ENCODE data around the gene CNTNAP2.
"Not testable (repeated sequence)": the region's sequence is repeated elsewhere in the genome, so short reads cannot be mapped to it uniquely, and the experiment has no call there.

The CNTNAP2 gene

GRCh38 chr7:147079083-147079482, 962.5 kb downstream of the CNTNAP2 start:
- H3K27me3 Mint-ChIP-seq (ENCODE audit: low read depth) = no peaks in the 10 kb centered on the region
- H3K4me3 Mint-ChIP-seq = no peak overlapping the region
- H3K36me3 Mint-ChIP-seq (ENCODE audit: low read depth) = no peaks in the 10 kb centered on the region
- H3K4me1 Mint-ChIP-seq (ENCODE audit: low read depth) = no peaks in the 10 kb centered on the region
- peaks cover 15% of the 10 kb centered on the region for H3K9me3 Mint-ChIP-seq
- DNase-seq (ENCODE audit: low spot score) = no peak
- H3K27ac Mint-ChIP-seq = no peak overlapping the region

- Mint-ChIP-seq H3K27ac (no peak overlapping the region), H3K36me3 (ENCODE audit: low read depth) (no peaks in the 10 kb centered on the region), H3K9me3 (peaks cover 12% of the 10 kb centered on the region), H3K27me3 (ENCODE audit: low read depth) (no peaks in the 10 kb centered on the region), H3K4me1 (ENCODE audit: low read depth) (no peaks in the 10 kb centered on the region), H3K4me3 (no peak overlapping the region)
- no peak for DNase-seq (ENCODE audit: low spot score)
These were observed 963.4 kb downstream of the CNTNAP2 start for GRCh38 chr7:147079921-147080420.

- Mint-ChIP-seq H3K9me3 (peaks cover 18% of the 10 kb centered on the region), H3K27ac (no peak overlapping the region), H3K4me3 (no peak overlapping the region), H3K36me3 (ENCODE audit: low read depth) (no peaks in the 10 kb centered on the region), H3K27me3 (ENCODE audit: low read depth) (no peaks in the 10 kb centered on the region), H3K4me1 (ENCODE audit: low read depth) (no peaks in the 10 kb centered on the region)
- no peak for DNase-seq (ENCODE audit: low spot score)
These were observed 964.5 kb downstream of the CNTNAP2 start for GRCh38 chr7:147081117-147081516.

GRCh38 chr7:147089051-147089461, 972.5 kb downstream of the CNTNAP2 start:
- H3K36me3 Mint-ChIP-seq (ENCODE audit: low read depth) = no peaks in the 10 kb centered on the region
- peaks cover 24% of the 10 kb centered on the region for H3K9me3 Mint-ChIP-seq
- H3K4me3 Mint-ChIP-seq = no peak overlapping the region
- no peak for DNase-seq (ENCODE audit: low spot score)
- no peaks in the 10 kb centered on the region for H3K4me1 Mint-ChIP-seq (ENCODE audit: low read depth)
- H3K27me3 Mint-ChIP-seq (ENCODE audit: low read depth) = no peaks in the 10 kb centered on the region
- no peak overlapping the region for H3K27ac Mint-ChIP-seq

GRCh38 chr7:147089608-147090007, 973.0 kb downstream of the CNTNAP2 start:
- H3K27me3 Mint-ChIP-seq (ENCODE audit: low read depth) = no peaks in the 10 kb centered on the region
- no peak for DNase-seq (ENCODE audit: low spot score)
- no peak overlapping the region for H3K27ac Mint-ChIP-seq
- H3K9me3 Mint-ChIP-seq = peaks cover 24% of the 10 kb centered on the region
- H3K4me1 Mint-ChIP-seq (ENCODE audit: low read depth) = no peaks in the 10 kb centered on the region
- no peak overlapping the region for H3K4me3 Mint-ChIP-seq
- no peaks in the 10 kb centered on the region for H3K36me3 Mint-ChIP-seq (ENCODE audit: low read depth)

- no peak overlapping the region for H3K4me3 Mint-ChIP-seq
- H3K27ac Mint-ChIP-seq = no peak overlapping the region
- H3K36me3 Mint-ChIP-seq (ENCODE audit: low read depth) = no peaks in the 10 kb centered on the region
- DNase-seq (ENCODE audit: low spot score) = no peak
- H3K4me1 Mint-ChIP-seq (ENCODE audit: low read depth) = no peaks in the 10 kb centered on the region
- H3K9me3 Mint-ChIP-seq = peaks cover 33% of the 10 kb centered on the region
- no peaks in the 10 kb centered on the region for H3K27me3 Mint-ChIP-seq (ENCODE audit: low read depth)
These were observed 980.0 kb downstream of the CNTNAP2 start for GRCh38 chr7:147096629-147097028.

- no peaks in the 10 kb centered on the region for H3K36me3 Mint-ChIP-seq (ENCODE audit: low read depth)
- H3K27me3 Mint-ChIP-seq (ENCODE audit: low read depth) = no peaks in the 10 kb centered on the region
- no peak overlapping the region for H3K4me3 Mint-ChIP-seq
- peaks cover 27% of the 10 kb centered on the region for H3K9me3 Mint-ChIP-seq
- H3K4me1 Mint-ChIP-seq (ENCODE audit: low read depth) = no peaks in the 10 kb centered on the region
- no peak for DNase-seq (ENCODE audit: low spot score)
- no peak overlapping the region for H3K27ac Mint-ChIP-seq
These were observed 986.6 kb downstream of the CNTNAP2 start for GRCh38 chr7:147103224-147103623.

- H3K4me3 Mint-ChIP-seq = no peak overlapping the region
- H3K36me3 Mint-ChIP-seq (ENCODE audit: low read depth) = no peaks in the 10 kb centered on the region
- H3K27me3 Mint-ChIP-seq (ENCODE audit: low read depth) = no peaks in the 10 kb centered on the region
- no peak overlapping the region for H3K27ac Mint-ChIP-seq
- H3K9me3 Mint-ChIP-seq = peaks cover 41% of the 10 kb centered on the region
- H3K4me1 Mint-ChIP-seq (ENCODE audit: low read depth) = no peaks in the 10 kb centered on the region
- DNase-seq (ENCODE audit: low spot score) = no peak
These were observed 990.1 kb downstream of the CNTNAP2 start for GRCh38 chr7:147106746-147107145.

GRCh38 chr7:147114525-147114924, 997.9 kb downstream of the CNTNAP2 start:
- not testable (repeated sequence) for DNase-seq (ENCODE audit: low spot score); H3K27me3 Mint-ChIP-seq (ENCODE audit: low read depth); H3K27ac Mint-ChIP-seq; H3K4me3 Mint-ChIP-seq; H3K4me1 Mint-ChIP-seq (ENCODE audit: low read depth); H3K36me3 Mint-ChIP-seq (ENCODE audit: low read depth)
- peaks cover 68% of the 10 kb centered on the region for H3K9me3 Mint-ChIP-seq

- no peak for DNase-seq (ENCODE audit: low spot score)
- Mint-ChIP-seq H3K27ac (no peak overlapping the region), H3K4me1 (ENCODE audit: low read depth) (no peaks in the 10 kb centered on the region), H3K36me3 (ENCODE audit: low read depth) (no peaks in the 10 kb centered on the region), H3K4me3 (no peak overlapping the region), H3K9me3 (peaks cover 16% of the 10 kb centered on the region), H3K27me3 (ENCODE audit: low read depth) (no peaks in the 10 kb centered on the region)
These were observed 1019.8 kb downstream of the CNTNAP2 start for GRCh38 chr7:147136352-147136751.

- Mint-ChIP-seq H3K9me3 (peaks cover 45% of the 10 kb centered on the region), H3K4me1 (ENCODE audit: low read depth) (no peaks in the 10 kb centered on the region), H3K4me3 (no peak overlapping the region), H3K36me3 (ENCODE audit: low read depth) (no peaks in the 10 kb centered on the region), H3K27me3 (ENCODE audit: low read depth) (no peaks in the 10 kb centered on the region), H3K27ac (no peak overlapping the region)
- DNase-seq (ENCODE audit: low spot score) = no peak
These were observed 1028.6 kb downstream of the CNTNAP2 start for GRCh38 chr7:147145194-147145593.

GRCh38 chr7:147146169-147146568, 1029.6 kb downstream of the CNTNAP2 start:
- H3K27me3 Mint-ChIP-seq (ENCODE audit: low read depth) = no peaks in the 10 kb centered on the region
- DNase-seq (ENCODE audit: low spot score) = no peak
- H3K4me1 Mint-ChIP-seq (ENCODE audit: low read depth) = no peaks in the 10 kb centered on the region
- H3K9me3 Mint-ChIP-seq = peaks cover 45% of the 10 kb centered on the region
- no peak overlapping the region for H3K4me3 Mint-ChIP-seq
- no peak overlapping the region for H3K27ac Mint-ChIP-seq
- H3K36me3 Mint-ChIP-seq (ENCODE audit: low read depth) = no peaks in the 10 kb centered on the region

GRCh38 chr7:147151661-147152060, 1035.1 kb downstream of the CNTNAP2 start:
- Mint-ChIP-seq H3K27me3 (ENCODE audit: low read depth) (no peaks in the 10 kb centered on the region), H3K9me3 (peaks cover 24% of the 10 kb centered on the region), H3K27ac (no peak overlapping the region), H3K4me3 (no peak overlapping the region), H3K36me3 (ENCODE audit: low read depth) (no peaks in the 10 kb centered on the region), H3K4me1 (ENCODE audit: low read depth) (no peaks in the 10 kb centered on the region)
- DNase-seq (ENCODE audit: low spot score) = no peak

- H3K27me3 Mint-ChIP-seq (ENCODE audit: low read depth) = no peaks in the 10 kb centered on the region
- no peaks in the 10 kb centered on the region for H3K36me3 Mint-ChIP-seq (ENCODE audit: low read depth)
- H3K4me3 Mint-ChIP-seq = no peak overlapping the region
- H3K9me3 Mint-ChIP-seq = peaks cover 18% of the 10 kb centered on the region
- H3K4me1 Mint-ChIP-seq (ENCODE audit: low read depth) = no peaks in the 10 kb centered on the region
- no peak for DNase-seq (ENCODE audit: low spot score)
- no peak overlapping the region for H3K27ac Mint-ChIP-seq
These were observed 1037.0 kb downstream of the CNTNAP2 start for GRCh38 chr7:147153571-147153970.

- Mint-ChIP-seq H3K4me1 (ENCODE audit: low read depth) (no peaks in the 10 kb centered on the region), H3K9me3 (peaks cover 10% of the 10 kb centered on the region), H3K27me3 (ENCODE audit: low read depth) (no peaks in the 10 kb centered on the region), H3K27ac (no peak overlapping the region), H3K4me3 (no peak overlapping the region), H3K36me3 (ENCODE audit: low read depth) (no peaks in the 10 kb centered on the region)
- no peak for DNase-seq (ENCODE audit: low spot score)
These were observed 1044.8 kb downstream of the CNTNAP2 start for GRCh38 chr7:147161405-147161804.
